HCT116 (cell line): ENCODE results near the gene RAI1.

Experiments
- CBX3 ChIP-seq: IDR thresholded peaks from 2 replicates; pipeline ENCODE4 v1.6.1; 2012; ENCODE audit warnings: low read depth
- CTCF ChIP-seq, 3 experiments: fragments of 200-600 bp in 1 of 3; sonication (generic) in 1 of 3; IDR thresholded peaks in 2 of 3; conservative IDR thresholded peaks in 1 of 3; 2 replicates each; pipeline ENCODE4 v1.5.1; 2012 to 2017; ENCODE audit warnings: low read depth in 2 of 3, low read length in 2 of 3, antibody characterized with exemption in 1 of 3, borderline replicate concordance in 1 of 3, control low read depth in 1 of 3, mild to moderate bottlenecking in 1 of 3, mixed read lengths in 1 of 3, mixed run types in 1 of 3, moderate library complexity in 1 of 3; ENCODE audit not compliant: insufficient read depth in 1 of 3
- EGR1 ChIP-seq: IDR thresholded peaks from 2 replicates; pipeline ENCODE4 v1.6.1; 2012; ENCODE audit warnings: low read depth
- EZH2 ChIP-seq: fragments of 200-600 bp; sonication (generic); IDR thresholded peaks from 2 replicates; pipeline ENCODE4 v1.6.1; 2017; ENCODE audit warnings: antibody characterized with exemption, mixed run types
- MAX ChIP-seq: IDR thresholded peaks from 2 replicates; pipeline ENCODE4 v1.6.1; 2012
- POLR2A ChIP-seq: IDR thresholded peaks from 2 replicates; pipeline ENCODE4 v1.7.0; 2011; ENCODE audit warnings: borderline replicate concordance; ENCODE audit not compliant: insufficient read depth, insufficient read length; ENCODE audit errors: extremely low read depth
- POLR2AphosphoS5 ChIP-seq: IDR thresholded peaks from 2 replicates; pipeline ENCODE4 v1.6.1; 2011; ENCODE audit warnings: mild to moderate bottlenecking, low read depth, low read length, moderate library complexity
- SP1 ChIP-seq: IDR thresholded peaks from 2 replicates; pipeline ENCODE4 v1.6.1; 2012; ENCODE audit warnings: low read depth
- ZFX ChIP-seq: fragments of 450-650 bp; IDR thresholded peaks from 2 replicates; pipeline ENCODE4 v1.6.1; 2017
- ZNF274 ChIP-seq: fragments of 200-500 bp; sonication (Bioruptor generic); IDR thresholded peaks from 2 replicates; pipeline ENCODE4 v1.6.1; 2014; ENCODE audit warnings: mild to moderate bottlenecking, low read depth, low read length, inconsistent platforms

GRCh38 chr17:17795296-17795695 is 114.0 kb downstream of the RAI1 start:
- TF ChIP-seq EZH2 (no peak), POLR2AphosphoS5 (no peak), CTCF (IDR thresholded peaks at IDR 0.05 in 2 of 3, conservative IDR thresholded peaks at IDR 0.05 in 1 of 3; ENCODE audit: borderline replicate concordance in 1 of 3, insufficient read depth in 1 of 3, low read depth in 2 of 3, low read length in 2 of 3) (no peak), POLR2A (no peak), SP1 (no peak), MAX (no peak), EGR1 (no peak), ZNF274 (no peak), CBX3 (no peak), ZFX (no peak)
